Measurements from ENCODE around the gene PANX2.

PANX2 gene

GRCh38 chr22:50218996-50219727, 48.6 kb downstream of the PANX2 start:
- no peak for TF ChIP-seq ZFX (IDR thresholded peaks at IDR 0.05)
- TF ChIP-seq CTCF (conservative IDR thresholded peaks at IDR 0.05), result no peak
- peak overlapping the region; percentile 58 for H3K27ac ChIP-seq

- TF ChIP-seq CTCF (conservative IDR thresholded peaks at IDR 0.05) (no peak), ZFX (IDR thresholded peaks at IDR 0.05) (peak; percentile 29; the same call in 1 of the 2 replicates)
- H3K27ac ChIP-seq, result peak overlapping the region; percentile 58
These were observed 49.5 kb downstream of the PANX2 start for GRCh38 chr22:50219800-50220602.

GRCh38 chr22:50220603-50221409, 50.3 kb downstream of the PANX2 start:
- TF ChIP-seq ZFX (IDR thresholded peaks at IDR 0.05), result no peak
- no peak for TF ChIP-seq CTCF (conservative IDR thresholded peaks at IDR 0.05)
- H3K27ac ChIP-seq, result no peak overlapping the region

- TF ChIP-seq CTCF (conservative IDR thresholded peaks at IDR 0.05) (no peak), ZFX (IDR thresholded peaks at IDR 0.05) (no peak)
- no peak overlapping the region for H3K27ac ChIP-seq
These were observed 51.1 kb downstream of the PANX2 start for GRCh38 chr22:50221410-50222300.

GRCh38 chr22:50222508-50222907, 52.0 kb downstream of the PANX2 start:
- no peak overlapping the region for H3K27ac ChIP-seq
- TF ChIP-seq CTCF (conservative IDR thresholded peaks at IDR 0.05) (no peak), ZFX (IDR thresholded peaks at IDR 0.05) (no peak)

- TF ChIP-seq ZFX (IDR thresholded peaks at IDR 0.05) (no peak), CTCF (conservative IDR thresholded peaks at IDR 0.05) (no peak)
- no peak overlapping the region for H3K27ac ChIP-seq
These were observed 53.5 kb downstream of the PANX2 start for GRCh38 chr22:50224071-50224470.

Data from C4-2B (cell line).